Fibroblast of peridontal ligament (primary cell): ENCODE data around the gene ATRN.
A peak's percentile ranks its signal among the peaks of the same experiment; 100 is the strongest.

ENCODE experiments used
- DNase-seq: peaks from one replicate; pipeline ENCODE4 v3.0.0-alpha.2; 2010; ENCODE audit errors: extremely low read depth

Gene ATRN

GRCh38 chr20:3674995-3675900 lies 204.4 kb downstream of the ATRN start:
- no peak for DNase-seq

GRCh38 chr20:3677733-3678132 lies 206.9 kb downstream of the ATRN start:
- peak; percentile 31 for DNase-seq

GRCh38 chr20:3678198-3678597 lies 207.4 kb downstream of the ATRN start:
- no peak for DNase-seq

- peak; percentile 53 for DNase-seq
These were observed 208.3 kb downstream of the ATRN start for GRCh38 chr20:3678856-3679720.

GRCh38 chr20:3679749-3680700 lies 209.2 kb downstream of the ATRN start:
- DNase-seq, result peak; percentile 73

- DNase-seq, result no peak
These were observed 210.0 kb downstream of the ATRN start for GRCh38 chr20:3680701-3681351.

GRCh38 chr20:3681352-3681930 lies 210.6 kb downstream of the ATRN start:
- no peak for DNase-seq

- no peak for DNase-seq
These were observed 211.3 kb downstream of the ATRN start, which contains the start of gene ADAM33 for GRCh38 chr20:3681931-3682781. TSS of gene ADAM33 (minus strand) at chr20:3682010. CDS start at chr20:3682004, 6 bp downstream.

GRCh38 chr20:3685341-3685740 lies 214.5 kb downstream of the ATRN start:
- no peak for DNase-seq

- no peak for DNase-seq
These were observed 215.6 kb downstream of the ATRN start for GRCh38 chr20:3686421-3686820.

GRCh38 chr20:3686867-3687321 lies 216.1 kb downstream of the ATRN start:
- DNase-seq, result peak; percentile 98

GRCh38 chr20:3687655-3688054 lies 216.8 kb downstream of the ATRN start:
- peak; percentile 71 for DNase-seq

GRCh38 chr20:3689978-3690377 lies 219.2 kb downstream of the ATRN start:
- DNase-seq, result no peak

- DNase-seq, result no peak
These were observed 219.6 kb downstream of the ATRN start for GRCh38 chr20:3690413-3690812.

GRCh38 chr20:3691306-3691705 lies 220.5 kb downstream of the ATRN start:
- DNase-seq, result no peak

- no peak for DNase-seq
These were observed 221.1 kb downstream of the ATRN start for GRCh38 chr20:3691897-3692296.

GRCh38 chr20:3692706-3693294 lies 222.0 kb downstream of the ATRN start:
- DNase-seq, result no peak

GRCh38 chr20:3693376-3693775 lies 222.6 kb downstream of the ATRN start:
- no peak for DNase-seq

GRCh38 chr20:3694864-3695263 lies 224.0 kb downstream of the ATRN start:
- DNase-seq, result no peak
